NB4 (cell line): ENCODE data around the gene CES4A.
"Not testable (repeated sequence)": the region's sequence is repeated elsewhere in the genome, so short reads cannot be mapped to it uniquely, and the experiment has no call there.

ENCODE experiments used
- DNase-seq: peaks from one replicate; pipeline ENCODE4 v3.0.0; 2010; ENCODE audit warnings: low read depth
- H3K4me3 ChIP-seq: one replicate; pipeline ENCODE4 v1.5.1; 2011; ENCODE audit warnings: mild to moderate bottlenecking, low read depth, low read length, moderate library complexity
- CTCF ChIP-seq: IDR thresholded peaks from one replicate; pipeline ENCODE4 v1.5.1; 2012; ENCODE audit warnings: low read depth, low read length
- MAX ChIP-seq: IDR thresholded peaks from 2 replicates; pipeline ENCODE4 v1.6.1; 2011; ENCODE audit warnings: low read depth, low read length
- MYC ChIP-seq: IDR thresholded peaks from 2 replicates; pipeline ENCODE4 v1.6.1; 2011; ENCODE audit warnings: low read depth, low read length
- POLR2A ChIP-seq: IDR thresholded peaks from 2 replicates; pipeline ENCODE4 v1.6.1; 2011; ENCODE audit warnings: mild to moderate bottlenecking; ENCODE audit not compliant: insufficient read length; ENCODE audit errors: extremely low read depth

The CES4A gene

GRCh38 chr16:66968847-66969246 is 19.5 kb upstream of the CES4A start:
- no peak overlapping the region for H3K4me3 ChIP-seq
- TF ChIP-seq POLR2A, result no peak
- TF ChIP-seq CTCF, result no peak
- no peak for TF ChIP-seq MYC
- TF ChIP-seq MAX, result no peak
- no peak for DNase-seq

DNA sequence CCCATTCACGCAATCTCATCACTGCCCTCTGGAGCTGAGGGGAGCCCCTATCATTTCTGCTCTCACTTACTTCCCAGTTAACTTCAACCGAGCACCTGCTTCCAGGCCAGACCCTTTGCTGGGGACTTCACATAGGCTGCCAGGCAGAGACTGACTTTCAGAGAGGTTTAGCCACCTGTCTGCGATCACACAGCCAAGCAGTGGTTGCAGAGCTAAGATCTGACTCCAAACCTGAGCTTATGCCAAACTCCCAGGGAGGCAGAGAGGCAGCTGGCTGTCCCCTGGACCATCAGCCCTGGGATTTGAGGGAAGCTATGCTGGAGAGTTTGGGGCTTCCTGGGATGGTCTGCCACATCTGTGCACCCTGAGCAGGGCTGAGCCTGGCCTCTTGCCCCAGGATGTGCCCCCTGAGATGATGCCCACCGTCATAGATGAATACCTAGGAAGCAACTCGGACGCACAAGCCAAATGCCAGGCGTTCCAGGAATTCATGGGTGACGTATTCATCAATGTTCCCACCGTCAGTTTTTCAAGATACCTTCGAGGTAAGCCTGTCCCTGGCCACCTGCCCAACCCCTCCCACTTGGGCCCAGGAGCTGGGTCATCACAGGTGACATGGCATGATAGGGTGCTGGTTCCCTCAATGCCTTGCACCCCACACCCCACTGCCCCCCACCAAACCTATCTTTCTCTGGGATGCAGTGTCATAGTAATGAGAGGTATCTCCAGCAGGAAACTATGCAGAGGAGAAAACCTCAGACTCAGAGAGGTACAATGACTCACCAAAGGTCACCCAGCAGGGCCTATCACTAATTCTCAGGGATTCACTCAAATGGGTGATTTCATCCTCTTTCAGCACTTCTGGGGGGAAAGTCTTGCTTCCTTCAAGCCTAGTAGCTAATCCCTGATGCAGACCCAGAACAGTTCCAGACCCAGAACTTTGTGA is 17.3 kb upstream of the CES4A start:
- no peak for DNase-seq
- no peak overlapping the region for H3K4me3 ChIP-seq
- no peak for TF ChIP-seq MAX
- no peak for TF ChIP-seq POLR2A
- TF ChIP-seq MYC, result no peak
- TF ChIP-seq CTCF, result no peak

GRCh38 chr16:66972983-66973382 is 15.4 kb upstream of the CES4A start:
- H3K4me3 ChIP-seq, result no peak overlapping the region
- TF ChIP-seq POLR2A (no peak), CTCF (no peak), MYC (no peak), MAX (no peak)
- peak; percentile 43 for DNase-seq

DNA sequence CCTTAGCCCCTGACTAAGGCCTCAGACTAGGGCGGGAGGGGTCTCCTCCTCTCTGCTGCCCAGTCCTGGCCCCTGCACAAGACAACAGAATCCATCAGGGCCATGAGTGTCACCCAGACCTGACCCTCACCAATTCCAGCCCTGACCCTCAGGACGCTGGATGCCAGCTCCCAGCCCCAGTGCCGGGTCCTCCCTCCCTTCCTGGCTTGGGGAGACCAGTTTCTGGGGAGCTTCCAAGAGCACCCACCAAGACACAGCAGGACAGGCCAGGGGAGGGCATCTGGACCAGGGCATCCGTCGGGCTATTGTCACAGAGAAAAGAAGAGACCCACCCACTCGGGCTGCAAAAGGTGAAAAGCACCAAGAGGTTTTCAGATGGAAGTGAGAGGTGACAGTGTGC is 14.7 kb upstream of the CES4A start:
- no peak for TF ChIP-seq POLR2A
- no peak for TF ChIP-seq MAX
- TF ChIP-seq CTCF, result no peak
- TF ChIP-seq MYC, result no peak
- DNase-seq, result no peak
- no peak overlapping the region for H3K4me3 ChIP-seq

GRCh38 chr16:66974156-66974931 is 14.0 kb upstream of the CES4A start:
- not testable (repeated sequence) for DNase-seq, H3K4me3 ChIP-seq

- not testable (repeated sequence) for H3K4me3 ChIP-seq
- DNase-seq, result peak; percentile 36
These were observed 13.5 kb upstream of the CES4A start for GRCh38 chr16:66974932-66975246.
